Measurements from ENCODE around the gene CACNA1B.
A peak's percentile ranks its signal among the peaks of the same experiment; 100 is the strongest.

CACNA1B gene

DNA sequence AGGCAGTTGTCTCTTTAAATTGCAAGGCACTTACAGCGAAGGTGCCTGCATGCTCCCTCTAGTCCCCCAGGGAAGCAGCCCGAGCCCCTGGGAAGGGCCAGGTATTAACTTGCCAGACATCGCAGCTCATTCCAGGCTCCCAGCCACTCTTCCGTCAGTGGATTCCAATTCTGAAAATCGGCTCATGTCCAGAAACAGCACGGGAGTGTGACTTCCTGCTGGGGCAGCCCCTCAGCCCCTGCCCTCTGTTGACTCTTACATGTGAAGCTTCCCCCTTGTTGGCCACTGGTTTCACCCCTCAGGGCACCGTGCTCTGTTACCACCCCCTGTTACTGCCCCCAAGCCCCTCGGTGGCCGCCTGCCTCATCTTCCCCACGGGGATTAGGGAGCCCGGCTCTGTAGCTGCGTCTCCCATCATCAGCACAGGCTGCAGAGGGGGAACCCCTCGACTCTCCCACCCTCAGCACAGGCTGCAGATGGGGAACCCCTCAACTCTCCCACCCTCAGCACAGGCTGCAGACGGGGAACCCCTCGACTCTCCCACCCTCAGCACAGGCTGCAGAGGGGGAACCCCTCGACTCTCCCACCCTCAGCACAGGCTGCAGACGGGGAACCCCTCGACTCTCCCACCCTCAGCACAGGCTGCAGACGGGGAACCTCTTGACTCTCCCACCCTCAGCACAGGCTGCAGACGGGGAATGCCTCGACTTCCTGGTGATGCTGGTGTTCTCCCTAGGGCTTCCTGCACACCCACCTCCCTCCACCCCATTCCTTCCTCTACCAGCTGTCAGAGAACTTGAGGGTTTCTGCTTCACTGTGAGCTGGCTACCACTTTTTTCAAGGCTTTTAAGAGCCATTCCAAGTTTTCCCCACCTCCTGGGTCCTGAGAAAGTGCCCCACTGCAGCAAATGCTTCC lies 11.1 kb upstream of the CACNA1B start:
- Histone ChIP-seq H3K27ac (ENCODE audit: low read depth, low read length) (no peak overlapping the region), H3K27me3 (ENCODE audit: control insufficient read depth in 1 of 2, insufficient read depth in 2 of 2, low read length in 2 of 2) (no peaks in the 10 kb centered on the region), H3K4me1 (ENCODE audit: control insufficient read depth in 1 of 2, insufficient read depth in 2 of 2, low read length in 2 of 2) (no peaks in the 10 kb centered on the region), H3K9ac (ENCODE audit: low read depth in 1 of 2, low read length in 2 of 2) (no peak overlapping the region), H3K4me3 (ENCODE audit: low read depth in 1 of 2, low read length in 2 of 2) (no peak overlapping the region), H3K9me3 (ENCODE audit: control insufficient read depth in 1 of 2, low read length in 2 of 2) (no peaks in the 10 kb centered on the region), H3K36me3 (ENCODE audit: control insufficient read depth in 1 of 2, insufficient read depth in 2 of 2, low read length in 2 of 2) (no peaks in the 10 kb centered on the region)

DNA sequence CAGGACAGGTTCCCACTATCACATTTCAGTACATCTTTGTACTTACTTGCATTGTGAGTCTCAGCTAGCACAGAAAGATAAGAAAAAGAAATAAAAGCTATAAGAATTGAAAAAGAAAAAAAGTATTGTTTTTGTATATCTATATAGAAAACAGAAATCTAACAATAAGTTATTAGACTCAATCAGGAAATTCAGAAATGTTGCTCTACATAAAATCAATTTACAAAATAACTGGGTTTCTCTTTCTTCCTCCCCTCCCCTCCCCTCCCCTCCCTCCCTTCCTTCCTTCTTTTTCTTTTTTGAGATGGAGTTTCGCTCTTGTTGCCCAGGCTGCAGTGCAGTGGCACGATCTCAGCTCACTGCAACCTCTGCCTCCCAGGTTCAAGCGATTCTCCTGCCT lies 7.2 kb upstream of the CACNA1B start:
- Histone ChIP-seq H3K36me3 (ENCODE audit: control insufficient read depth in 1 of 2, insufficient read depth in 2 of 2, low read length in 2 of 2) (no peaks in the 10 kb centered on the region), H3K27ac (ENCODE audit: low read depth, low read length) (no peak overlapping the region), H3K4me1 (ENCODE audit: control insufficient read depth in 1 of 2, insufficient read depth in 2 of 2, low read length in 2 of 2) (no peaks in the 10 kb centered on the region), H3K4me3 (ENCODE audit: low read depth in 1 of 2, low read length in 2 of 2) (no peak overlapping the region), H3K27me3 (ENCODE audit: control insufficient read depth in 1 of 2, insufficient read depth in 2 of 2, low read length in 2 of 2) (peaks cover 0 to 5% of the 10 kb centered on the region in 2 donors), H3K9ac (ENCODE audit: low read depth in 1 of 2, low read length in 2 of 2) (no peak overlapping the region), H3K9me3 (ENCODE audit: control insufficient read depth in 1 of 2, low read length in 2 of 2) (no peaks in the 10 kb centered on the region)

DNA sequence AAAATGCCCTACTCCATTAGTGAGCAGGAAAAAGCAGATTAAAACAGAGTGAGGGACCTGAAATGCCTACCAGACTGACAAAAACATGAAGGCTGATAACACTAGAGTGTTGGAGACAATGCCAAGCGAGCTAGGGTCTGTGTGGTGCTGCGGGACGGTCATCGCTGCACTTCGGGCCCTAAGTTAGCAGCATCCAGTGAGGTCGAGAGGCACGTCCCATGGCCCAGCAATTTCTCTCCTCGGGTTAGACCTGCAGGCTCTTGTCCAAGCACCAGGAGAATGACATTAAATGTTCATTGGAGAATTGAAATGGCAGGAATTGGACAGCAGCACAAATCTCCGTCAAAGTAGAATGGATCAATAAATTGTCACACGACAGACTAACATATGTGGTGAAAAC lies 5.3 kb upstream of the CACNA1B start:
- Histone ChIP-seq H3K4me1 (ENCODE audit: control insufficient read depth in 1 of 2, insufficient read depth in 2 of 2, low read length in 2 of 2) (no peaks in the 10 kb centered on the region), H3K9ac (ENCODE audit: low read depth in 1 of 2, low read length in 2 of 2) (no peak overlapping the region), H3K4me3 (ENCODE audit: low read depth in 1 of 2, low read length in 2 of 2) (no peak overlapping the region), H3K36me3 (ENCODE audit: control insufficient read depth in 1 of 2, insufficient read depth in 2 of 2, low read length in 2 of 2) (no peaks in the 10 kb centered on the region), H3K27me3 (ENCODE audit: control insufficient read depth in 1 of 2, insufficient read depth in 2 of 2, low read length in 2 of 2) (peaks cover 5 to 18% of the 10 kb centered on the region in 2 donors), H3K9me3 (ENCODE audit: control insufficient read depth in 1 of 2, low read length in 2 of 2) (no peaks in the 10 kb centered on the region), H3K27ac (ENCODE audit: low read depth, low read length) (no peak overlapping the region)

DNA sequence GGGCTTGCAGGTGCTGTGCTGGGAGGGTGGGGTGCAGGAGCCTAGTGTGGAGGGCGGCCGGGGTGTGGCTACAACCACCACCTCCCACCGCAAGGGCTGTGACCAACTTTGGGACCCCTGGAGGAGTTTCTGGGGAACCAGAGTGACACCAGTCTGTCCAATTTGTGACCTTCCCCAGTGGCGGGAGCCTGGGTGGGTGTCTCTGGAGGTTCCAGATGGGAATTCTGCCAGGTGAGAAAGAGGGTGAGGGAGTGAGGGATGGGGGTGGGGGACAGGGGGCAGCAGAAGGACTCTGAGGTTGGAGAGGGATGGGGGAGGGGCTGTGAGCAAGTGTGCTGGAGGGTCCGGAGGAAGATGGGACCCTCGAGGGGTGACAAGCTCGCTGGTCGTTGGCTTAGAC lies 4.2 kb upstream of the CACNA1B start:
- H3K4me3 ChIP-seq (ENCODE audit: low read depth in 1 of 2, low read length in 2 of 2) = no peak overlapping the region
- no peak overlapping the region for H3K27ac ChIP-seq (ENCODE audit: low read depth, low read length)
- peaks cover 7 to 18% of the 10 kb centered on the region in 2 donors for H3K27me3 ChIP-seq (ENCODE audit: control insufficient read depth in 1 of 2, insufficient read depth in 2 of 2, low read length in 2 of 2)
- H3K9me3 ChIP-seq (ENCODE audit: control insufficient read depth in 1 of 2, low read length in 2 of 2) = no peaks in the 10 kb centered on the region
- no peaks in the 10 kb centered on the region for H3K36me3 ChIP-seq (ENCODE audit: control insufficient read depth in 1 of 2, insufficient read depth in 2 of 2, low read length in 2 of 2)
- no peaks in the 10 kb centered on the region for H3K4me1 ChIP-seq (ENCODE audit: control insufficient read depth in 1 of 2, insufficient read depth in 2 of 2, low read length in 2 of 2)
- no peak overlapping the region for H3K9ac ChIP-seq (ENCODE audit: low read depth in 1 of 2, low read length in 2 of 2)

DNA sequence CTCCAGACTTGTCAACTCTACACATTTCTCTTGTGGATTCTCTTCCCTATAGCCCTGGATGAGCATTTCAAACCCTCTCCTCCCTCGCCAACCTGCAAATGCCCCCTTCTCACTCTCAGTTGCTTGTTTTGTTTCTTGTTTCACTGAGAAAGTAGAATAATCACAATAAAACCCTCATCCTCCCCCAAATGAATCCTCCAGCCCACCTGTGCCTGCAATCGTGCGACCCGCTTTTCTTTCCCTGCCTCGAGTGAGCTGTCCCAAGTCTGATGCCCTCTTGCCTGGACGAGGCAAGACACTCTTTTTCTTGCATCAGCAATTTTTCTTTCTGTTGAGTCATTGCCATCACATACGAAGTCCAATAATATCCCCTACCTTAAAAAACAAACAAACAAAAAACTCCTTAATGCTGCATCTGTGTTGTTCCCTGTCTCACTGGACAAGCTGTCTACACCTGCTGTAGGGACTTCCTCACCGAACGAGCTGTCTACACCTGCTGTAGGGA lies 3.7 kb upstream of the CACNA1B start:
- Histone ChIP-seq H3K4me3 (ENCODE audit: low read depth in 1 of 2, low read length in 2 of 2) (no peak overlapping the region), H3K36me3 (ENCODE audit: control insufficient read depth in 1 of 2, insufficient read depth in 2 of 2, low read length in 2 of 2) (no peaks in the 10 kb centered on the region)

DNA sequence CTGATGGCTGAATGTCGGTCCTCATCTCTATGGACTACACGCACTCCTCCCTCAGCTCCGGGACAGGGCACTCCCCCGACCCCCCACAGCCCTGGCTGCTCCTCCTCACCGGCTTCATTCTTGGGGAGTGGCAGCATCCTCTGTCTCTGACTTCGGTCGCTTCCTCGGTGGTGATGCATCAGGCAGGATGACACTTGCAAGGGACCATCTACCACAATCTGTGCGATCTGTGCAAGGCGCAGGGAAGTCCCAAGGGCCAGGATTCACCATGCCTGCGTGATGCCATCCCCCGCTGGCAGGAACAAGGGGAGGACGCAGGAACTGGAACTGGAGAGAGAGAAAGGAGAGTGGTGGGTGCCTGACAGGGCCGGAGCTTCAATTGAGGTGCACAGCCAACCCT lies 2.2 kb upstream of the CACNA1B start:
- Histone ChIP-seq H3K4me1 (ENCODE audit: control insufficient read depth in 1 of 2, insufficient read depth in 2 of 2, low read length in 2 of 2) (no peaks in the 10 kb centered on the region), H3K4me3 (ENCODE audit: low read depth in 1 of 2, low read length in 2 of 2) (no peak overlapping the region), H3K9ac (ENCODE audit: low read depth in 1 of 2, low read length in 2 of 2) (no peak overlapping the region), H3K36me3 (ENCODE audit: control insufficient read depth in 1 of 2, insufficient read depth in 2 of 2, low read length in 2 of 2) (no peaks in the 10 kb centered on the region), H3K27me3 (ENCODE audit: control insufficient read depth in 1 of 2, insufficient read depth in 2 of 2, low read length in 2 of 2) (peaks cover 9 to 25% of the 10 kb centered on the region in 2 donors), H3K27ac (ENCODE audit: low read depth, low read length) (no peak overlapping the region), H3K9me3 (ENCODE audit: control insufficient read depth in 1 of 2, low read length in 2 of 2) (no peaks in the 10 kb centered on the region)

More for the DNA sequence above, 3.7 kb upstream of the CACNA1B start:
- no peaks in the 10 kb centered on the region for H3K9me3 ChIP-seq (ENCODE audit: control insufficient read depth in 1 of 2, low read length in 2 of 2)
- no peak overlapping the region for H3K9ac ChIP-seq (ENCODE audit: low read depth in 1 of 2, low read length in 2 of 2)
- H3K4me1 ChIP-seq (ENCODE audit: control insufficient read depth in 1 of 2, insufficient read depth in 2 of 2, low read length in 2 of 2) = no peaks in the 10 kb centered on the region
- peaks cover 9 to 18% of the 10 kb centered on the region in 2 donors for H3K27me3 ChIP-seq (ENCODE audit: control insufficient read depth in 1 of 2, insufficient read depth in 2 of 2, low read length in 2 of 2)
- no peak overlapping the region for H3K27ac ChIP-seq (ENCODE audit: low read depth, low read length)

DNA sequence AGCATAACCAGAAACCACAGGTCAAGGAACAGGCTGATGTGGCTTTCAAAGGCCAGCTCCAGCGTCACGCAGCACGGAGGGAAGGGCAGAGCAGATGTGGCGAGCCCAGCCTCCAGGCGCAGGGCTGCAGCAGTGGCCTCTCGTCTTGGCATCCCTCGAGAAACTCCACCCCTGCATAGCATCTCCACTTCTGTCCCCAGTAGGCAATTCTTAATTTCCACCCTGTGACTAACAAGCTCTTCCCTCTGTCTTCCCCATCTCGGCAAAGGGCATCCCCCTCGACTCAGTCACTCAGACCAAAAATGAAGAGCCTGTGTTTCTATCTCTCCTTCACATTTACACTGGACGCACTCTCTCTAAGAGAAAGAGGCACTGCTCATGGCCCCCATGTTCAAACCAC lies 1.7 kb upstream of the CACNA1B start:
- H3K27me3 ChIP-seq (ENCODE audit: control insufficient read depth in 1 of 2, insufficient read depth in 2 of 2, low read length in 2 of 2) = peaks cover 9 to 25% of the 10 kb centered on the region in 2 donors
- no peaks in the 10 kb centered on the region for H3K36me3 ChIP-seq (ENCODE audit: control insufficient read depth in 1 of 2, insufficient read depth in 2 of 2, low read length in 2 of 2)
- no peak overlapping the region for H3K9ac ChIP-seq (ENCODE audit: low read depth in 1 of 2, low read length in 2 of 2)
- H3K4me3 ChIP-seq (ENCODE audit: low read depth in 1 of 2, low read length in 2 of 2) = no peak overlapping the region
- H3K4me1 ChIP-seq (ENCODE audit: control insufficient read depth in 1 of 2, insufficient read depth in 2 of 2, low read length in 2 of 2) = no peaks in the 10 kb centered on the region
- no peak overlapping the region for H3K27ac ChIP-seq (ENCODE audit: low read depth, low read length)
- H3K9me3 ChIP-seq (ENCODE audit: control insufficient read depth in 1 of 2, low read length in 2 of 2) = no peaks in the 10 kb centered on the region

DNA sequence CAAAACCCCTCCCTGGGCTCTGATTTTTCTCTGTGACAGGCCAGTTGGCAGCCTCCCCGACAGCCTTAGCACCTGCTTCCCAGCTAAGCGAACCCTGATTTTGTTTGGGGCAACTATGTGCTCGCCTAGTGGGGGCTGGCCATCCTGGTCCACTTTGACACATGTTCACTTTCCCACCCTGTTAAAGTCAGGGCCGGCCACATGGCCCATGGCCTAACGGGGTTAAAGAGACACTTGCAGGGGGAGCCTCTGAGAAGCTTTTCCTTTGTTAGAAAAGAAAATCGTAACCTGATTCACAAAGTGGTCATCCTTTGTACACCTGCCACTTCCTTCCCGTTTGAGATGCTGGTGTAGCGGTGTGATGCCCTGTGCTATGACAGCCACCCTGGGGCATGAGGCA lies 1.3 kb upstream of the CACNA1B start:
- H3K4me3 ChIP-seq (ENCODE audit: low read depth in 1 of 2, low read length in 2 of 2) = no peak overlapping the region
- no peaks in the 10 kb centered on the region for H3K4me1 ChIP-seq (ENCODE audit: control insufficient read depth in 1 of 2, insufficient read depth in 2 of 2, low read length in 2 of 2)
- H3K36me3 ChIP-seq (ENCODE audit: control insufficient read depth in 1 of 2, insufficient read depth in 2 of 2, low read length in 2 of 2) = no peaks in the 10 kb centered on the region
- H3K9me3 ChIP-seq (ENCODE audit: control insufficient read depth in 1 of 2, low read length in 2 of 2) = no peaks in the 10 kb centered on the region
- no peak overlapping the region for H3K9ac ChIP-seq (ENCODE audit: low read depth in 1 of 2, low read length in 2 of 2)
- H3K27ac ChIP-seq (ENCODE audit: low read depth, low read length) = no peak overlapping the region
- H3K27me3 ChIP-seq (ENCODE audit: control insufficient read depth in 1 of 2, insufficient read depth in 2 of 2, low read length in 2 of 2) = peaks cover 9 to 25% of the 10 kb centered on the region in 2 donors

DNA sequence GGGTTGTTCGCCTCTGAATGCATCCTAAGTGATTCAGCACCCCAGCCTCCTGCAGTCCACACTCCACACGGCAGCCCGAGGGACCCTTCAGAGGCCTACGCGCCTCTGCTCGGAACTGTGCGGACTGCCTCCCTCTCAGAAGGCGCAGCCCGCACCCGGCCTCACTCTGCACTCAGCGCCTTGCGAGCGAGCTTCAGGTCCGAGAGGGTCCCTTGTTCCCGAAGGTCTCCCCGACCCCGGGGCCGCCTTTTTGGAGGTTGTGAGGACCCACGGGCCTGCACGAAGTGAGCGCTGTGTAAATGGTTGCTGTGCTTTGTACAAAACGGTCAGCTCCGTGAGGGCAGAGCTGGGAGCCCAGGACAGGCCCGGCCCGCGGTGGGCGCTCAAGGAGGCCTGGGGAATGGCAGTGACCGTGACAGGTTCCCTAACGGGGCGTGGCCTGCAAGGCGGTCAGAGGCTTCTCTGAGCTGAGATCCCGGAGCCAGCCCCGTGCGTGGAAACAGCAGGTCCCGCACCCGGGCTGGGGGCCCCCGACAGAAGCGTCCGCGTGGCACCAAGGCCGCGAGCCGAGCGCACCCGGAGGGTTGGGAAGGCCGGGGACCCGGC lies 698 bp upstream of the CACNA1B start:
- Histone ChIP-seq H3K9me3 (ENCODE audit: control insufficient read depth in 1 of 2, low read length in 2 of 2) (no peaks in the 10 kb centered on the region), H3K4me1 (ENCODE audit: control insufficient read depth in 1 of 2, insufficient read depth in 2 of 2, low read length in 2 of 2) (no peaks in the 10 kb centered on the region), H3K4me3 (ENCODE audit: low read depth in 1 of 2, low read length in 2 of 2) (no peak overlapping the region), H3K27me3 (ENCODE audit: control insufficient read depth in 1 of 2, insufficient read depth in 2 of 2, low read length in 2 of 2) (peaks cover 9 to 25% of the 10 kb centered on the region in 2 donors), H3K36me3 (ENCODE audit: control insufficient read depth in 1 of 2, insufficient read depth in 2 of 2, low read length in 2 of 2) (no peaks in the 10 kb centered on the region), H3K27ac (ENCODE audit: low read depth, low read length) (no peak overlapping the region), H3K9ac (ENCODE audit: low read depth in 1 of 2, low read length in 2 of 2) (no peak overlapping the region)

DNA sequence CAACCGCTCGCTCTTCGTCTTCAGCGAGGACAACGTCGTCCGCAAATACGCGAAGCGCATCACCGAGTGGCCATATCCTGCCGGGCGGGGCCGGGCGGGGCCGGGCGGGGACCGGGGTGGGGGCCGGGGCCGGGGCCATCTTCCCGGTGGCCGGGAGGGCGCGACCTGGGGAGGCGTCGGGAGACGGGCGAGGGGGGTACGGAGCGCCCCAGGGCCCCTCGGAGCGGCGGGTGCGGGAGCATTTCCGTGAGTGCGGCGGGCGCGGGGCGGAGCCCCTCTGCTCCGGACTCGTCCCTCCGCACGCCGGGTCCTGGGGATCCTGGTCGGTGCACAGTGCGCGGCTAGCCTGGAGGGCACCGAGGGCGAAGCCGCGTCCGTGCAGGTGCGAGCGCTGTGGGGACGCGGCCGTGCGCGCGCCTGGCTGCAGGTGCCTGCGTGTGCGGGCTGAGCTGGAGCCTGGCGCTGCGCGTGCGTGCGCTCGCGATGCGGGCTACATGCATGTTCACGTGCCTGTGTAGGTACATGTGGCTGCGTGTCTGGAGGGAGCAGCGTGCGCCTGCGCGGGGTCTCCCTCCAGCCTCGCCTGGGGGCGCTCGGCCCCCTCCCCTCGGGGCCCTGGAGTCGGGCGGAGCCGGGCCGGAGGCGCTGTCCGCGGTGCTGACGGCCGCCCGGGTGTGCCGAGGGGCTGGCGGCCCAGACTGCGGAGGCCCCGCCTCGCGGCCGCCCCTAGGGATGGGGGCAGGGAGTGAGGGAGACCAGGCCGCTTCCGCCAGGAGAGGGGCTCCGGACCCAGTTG lies 762 bp downstream of the CACNA1B start:
- H3K27ac ChIP-seq (ENCODE audit: low read depth, low read length) = no peak overlapping the region
- peaks cover 9 to 25% of the 10 kb centered on the region in 2 donors for H3K27me3 ChIP-seq (ENCODE audit: control insufficient read depth in 1 of 2, insufficient read depth in 2 of 2, low read length in 2 of 2)
- H3K36me3 ChIP-seq (ENCODE audit: control insufficient read depth in 1 of 2, insufficient read depth in 2 of 2, low read length in 2 of 2) = no peaks in the 10 kb centered on the region
- peak overlapping the region in 1 of 2 donors; percentile 60 for H3K4me3 ChIP-seq (ENCODE audit: low read depth in 1 of 2, low read length in 2 of 2)
- no peak overlapping the region for H3K9ac ChIP-seq (ENCODE audit: low read depth in 1 of 2, low read length in 2 of 2)
- H3K9me3 ChIP-seq (ENCODE audit: control insufficient read depth in 1 of 2, low read length in 2 of 2) = no peaks in the 10 kb centered on the region
- H3K4me1 ChIP-seq (ENCODE audit: control insufficient read depth in 1 of 2, insufficient read depth in 2 of 2, low read length in 2 of 2) = no peaks in the 10 kb centered on the region

Measured in duodenal mucosa (tissue), 2 donors.